Endodermal cell (in vitro differentiated cells): ENCODE data around the gene TMUB1. TPM values are rescaled to one million over a fixed set of nuclear protein-coding genes. Genes with fewer than 3 reads are reported as not detected.

Experiments used
- DNase-seq: peaks from one replicate; pipeline ENCODE4 v3.0.0-alpha.2; 2017
- H3K27ac ChIP-seq: 2 replicates; pipeline ENCODE4 v1.5.1; 2013; ENCODE audit warnings: mild to moderate bottlenecking, low read depth, low read length, moderate library complexity
- H3K27me3 ChIP-seq: 2 replicates; pipeline ENCODE4 v1.6.1; 2013; ENCODE audit warnings: mild to moderate bottlenecking, low read length, moderate library complexity; ENCODE audit not compliant: insufficient read depth, control insufficient read depth, poor library complexity, severe bottlenecking
- H3K36me3 ChIP-seq: 2 replicates; pipeline ENCODE4 v1.7.0; 2013; ENCODE audit warnings: mild to moderate bottlenecking, low read length, moderate library complexity; ENCODE audit not compliant: control insufficient read depth, insufficient read depth
- H3K4me1 ChIP-seq: one replicate; pipeline ENCODE4 v1.7.0; 2013; ENCODE audit warnings: low read length; ENCODE audit not compliant: control insufficient read depth, insufficient read depth
- H3K4me3 ChIP-seq: 2 replicates; pipeline ENCODE4 v1.5.1; 2013; ENCODE audit warnings: mild to moderate bottlenecking, low read length, moderate library complexity
- H3K9ac ChIP-seq: 2 replicates; pipeline ENCODE4 v1.6.1; 2013; ENCODE audit warnings: mild to moderate bottlenecking, low read length, moderate library complexity; ENCODE audit not compliant: poor library complexity, severe bottlenecking; ENCODE audit errors: extremely low read depth
- H3K9me3 ChIP-seq: 2 replicates; pipeline ENCODE4 v1.6.1; 2013; ENCODE audit warnings: mild to moderate bottlenecking, low read length, moderate library complexity; ENCODE audit not compliant: control insufficient read depth
- H3K27ac Mint-ChIP-seq: 2 replicates; pipeline ENCODE4 v1.8.0; 2020; ENCODE audit warnings: mixed read lengths
- H3K27me3 Mint-ChIP-seq: 2 replicates; pipeline ENCODE4 v1.8.0; 2021; ENCODE audit warnings: mild to moderate bottlenecking, mixed read lengths; ENCODE audit not compliant: insufficient read depth
- H3K36me3 Mint-ChIP-seq: 2 replicates; pipeline ENCODE4 v1.8.0; 2020; ENCODE audit warnings: low read depth, mixed read lengths
- H3K4me1 Mint-ChIP-seq: 2 replicates; pipeline ENCODE4 v1.8.0; 2020; ENCODE audit warnings: mixed read lengths
- H3K4me3 Mint-ChIP-seq: 2 replicates; pipeline ENCODE4 v1.8.0; 2020; ENCODE audit warnings: mild to moderate bottlenecking, moderate library complexity, mixed read lengths
- H3K9me3 Mint-ChIP-seq: 2 replicates; pipeline ENCODE4 v1.8.0; 2020; ENCODE audit warnings: mild to moderate bottlenecking, mixed read lengths
- WGBS, 2 experiments: methylation state at CpG; one replicate each; pipeline versions ENCODE4 v1.1.5 to v1.1.7; 2013; ENCODE audit warnings: missing lambda C conversion rate in 2 of 2, mixed read lengths in 1 of 2; ENCODE audit not compliant: insufficient coverage in 1 of 2, insufficient read length in 1 of 2; 5-methylcytosine and 5-hydroxymethylcytosine counted together
- total RNA-seq, 2 donors: library from RNA; stranded (reverse); fragmentation: NEBNext Ultra II Directional in 1 of 2; extraction: Animal tissue kit (Norgen Biotek cat#: 25700) in 1 of 2; gene quantifications; 2 replicates in 1 of 2; 3 replicates in 1 of 2; pipeline ENCODE4 v1.2.1, GENCODE V29; 2021
- TF ChIP-seq, protein P1 (sequence below): fragments of 200-600 bp; sonication (generic); conservative IDR thresholded peaks from 2 replicates; pipeline ENCODE4 v1.5.0; 2021; ENCODE audit warnings: antibody characterized with exemption, mild to moderate bottlenecking

Gene TMUB1
- total RNA-seq, 2 donors from 2014 or later, result 48.1 to 52.6 TPM

- Mint-ChIP-seq H3K4me3 (peak overlapping the region; percentile 78), H3K36me3 (peaks cover 20% of the 10 kb centered on the region), H3K9me3 (no peaks in the 10 kb centered on the region), H3K27me3 (peaks cover 1% of the 10 kb centered on the region), H3K27ac (peak overlapping the region; percentile 81), H3K4me1 (peaks cover 34% of the 10 kb centered on the region)
- no peak overlapping the region for H3K9ac ChIP-seq
- no peak for DNase-seq
- peaks cover 14% of the 10 kb centered on the region for H3K4me1 ChIP-seq
- WGBS, 2 experiments, result 41 to 48% methylated on average over 22 to 30 of the region's 30 CpGs
- H3K4me3 ChIP-seq, result peak overlapping the region; percentile 91
- peaks cover 3% of the 10 kb centered on the region for H3K27me3 ChIP-seq
- H3K9me3 ChIP-seq, result no peaks in the 10 kb centered on the region
- TF ChIP-seq, protein P1, sequence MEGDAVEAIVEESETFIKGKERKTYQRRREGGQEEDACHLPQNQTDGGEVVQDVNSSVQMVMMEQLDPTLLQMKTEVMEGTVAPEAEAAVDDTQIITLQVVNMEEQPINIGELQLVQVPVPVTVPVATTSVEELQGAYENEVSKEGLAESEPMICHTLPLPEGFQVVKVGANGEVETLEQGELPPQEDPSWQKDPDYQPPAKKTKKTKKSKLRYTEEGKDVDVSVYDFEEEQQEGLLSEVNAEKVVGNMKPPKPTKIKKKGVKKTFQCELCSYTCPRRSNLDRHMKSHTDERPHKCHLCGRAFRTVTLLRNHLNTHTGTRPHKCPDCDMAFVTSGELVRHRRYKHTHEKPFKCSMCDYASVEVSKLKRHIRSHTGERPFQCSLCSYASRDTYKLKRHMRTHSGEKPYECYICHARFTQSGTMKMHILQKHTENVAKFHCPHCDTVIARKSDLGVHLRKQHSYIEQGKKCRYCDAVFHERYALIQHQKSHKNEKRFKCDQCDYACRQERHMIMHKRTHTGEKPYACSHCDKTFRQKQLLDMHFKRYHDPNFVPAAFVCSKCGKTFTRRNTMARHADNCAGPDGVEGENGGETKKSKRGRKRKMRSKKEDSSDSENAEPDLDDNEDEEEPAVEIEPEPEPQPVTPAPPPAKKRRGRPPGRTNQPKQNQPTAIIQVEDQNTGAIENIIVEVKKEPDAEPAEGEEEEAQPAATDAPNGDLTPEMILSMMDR, result no peak
- peak overlapping the region; percentile 80 for H3K27ac ChIP-seq
- H3K36me3 ChIP-seq, result peaks cover 26% of the 10 kb centered on the region
Measured at GRCh38 chr7:151088856-151089699, 5.8 kb upstream of the TMUB1 start.

- DNase-seq, result no peak
- H3K4me1 ChIP-seq, result peaks cover 14% of the 10 kb centered on the region
- peaks cover 6% of the 10 kb centered on the region for H3K27me3 ChIP-seq
- H3K4me3 ChIP-seq, result peak overlapping the region; percentile 91
- no peaks in the 10 kb centered on the region for H3K9me3 Mint-ChIP-seq
- peaks cover 18% of the 10 kb centered on the region for H3K36me3 Mint-ChIP-seq
- TF ChIP-seq, protein P1, result no peak
- WGBS, 2 experiments, result 33 to 41% methylated on average over 8 to 16 of the region's 16 CpGs
- H3K36me3 ChIP-seq, result peaks cover 18% of the 10 kb centered on the region
- H3K27ac Mint-ChIP-seq, result no peak overlapping the region
- no peak overlapping the region for H3K27ac ChIP-seq
- peaks cover 1% of the 10 kb centered on the region for H3K27me3 Mint-ChIP-seq
- H3K4me1 Mint-ChIP-seq, result peaks cover 34% of the 10 kb centered on the region
- H3K9me3 ChIP-seq, result no peaks in the 10 kb centered on the region
- peak overlapping the region; percentile 78 for H3K4me3 Mint-ChIP-seq
- peak overlapping the region; percentile 49 for H3K9ac ChIP-seq
Measured at GRCh38 chr7:151088019-151088855, 4.9 kb upstream of the TMUB1 start.

DNA sequence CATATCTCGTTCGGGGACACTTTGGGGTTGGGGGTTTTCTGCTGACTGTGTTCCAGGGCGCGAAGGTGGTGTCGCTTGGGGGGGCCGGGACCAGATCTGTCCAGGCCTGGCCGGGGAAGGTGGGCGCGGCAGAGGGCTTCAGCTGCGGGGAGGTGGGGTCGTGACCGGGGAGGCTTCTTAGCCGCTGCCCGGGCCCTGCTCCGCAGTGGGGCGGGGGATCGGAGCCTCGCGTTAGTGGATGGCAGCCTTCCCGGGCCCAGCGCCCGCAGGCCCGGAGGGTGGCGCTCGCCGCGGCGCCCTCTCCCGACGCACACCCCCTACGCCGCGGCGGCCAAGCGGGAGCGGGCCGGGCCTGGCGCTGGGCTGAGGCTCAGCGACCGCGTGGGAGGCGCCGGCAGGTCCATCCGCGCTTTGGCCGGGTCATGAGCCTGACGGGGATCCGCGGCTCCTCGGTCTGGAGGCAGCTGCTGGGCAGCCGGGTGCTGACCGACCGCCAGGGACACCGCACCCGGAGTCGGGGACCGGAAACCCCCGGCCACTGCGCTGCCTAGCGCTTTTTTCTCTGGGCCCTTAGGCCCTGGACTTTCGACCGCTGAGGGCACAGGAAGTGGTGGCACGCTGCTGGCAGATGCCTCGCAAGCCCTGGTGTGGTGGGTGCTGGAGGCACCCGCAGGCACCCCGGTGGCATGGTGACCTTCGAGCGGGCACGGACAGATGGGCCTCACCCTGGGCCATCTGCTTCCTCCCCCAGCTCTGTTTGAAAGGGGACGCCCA, 4.1 kb upstream of the TMUB1 start:
- DNase-seq, result no peak
- Mint-ChIP-seq H3K4me1 (peaks cover 38% of the 10 kb centered on the region), H3K27me3 (peaks cover 1% of the 10 kb centered on the region), H3K27ac (peak overlapping the region; percentile 85), H3K36me3 (peaks cover 16% of the 10 kb centered on the region), H3K9me3 (no peaks in the 10 kb centered on the region), H3K4me3 (peak overlapping the region; percentile 78)
- TF ChIP-seq, protein P1, result peak; percentile 58
- H3K36me3 ChIP-seq, result peaks cover 13% of the 10 kb centered on the region
- H3K9me3 ChIP-seq, result no peaks in the 10 kb centered on the region
- peak overlapping the region; percentile 91 for H3K4me3 ChIP-seq
- peak overlapping the region; percentile 49 for H3K9ac ChIP-seq
- peaks cover 14% of the 10 kb centered on the region for H3K4me1 ChIP-seq
- 1 to 2% methylated on average over 39 to 70 of the region's 70 CpGs for WGBS, 2 experiments
- peak overlapping the region; percentile 32 for H3K27ac ChIP-seq
- peaks cover 6% of the 10 kb centered on the region for H3K27me3 ChIP-seq
